Uterus (tissue), 2 donors: Measurements from ENCODE around the gene REXO1.

Experiments
- POLR2A ChIP-seq, 2 donors: fragments of 450-650 bp; IDR thresholded peaks; one replicate each; pipeline ENCODE4 v1.6.1; 2016; ENCODE audit warnings: antibody characterized with exemption in 2 of 2, mild to moderate bottlenecking in 1 of 2, moderate library complexity in 1 of 2
- TF ChIP-seq, protein P1 (sequence below), 4 experiments: fragments of 200-600 bp in 2 of 4; fragments of 450-650 bp in 2 of 4; sonication (generic) in 2 of 4; IDR thresholded peaks; one replicate each; pipeline ENCODE4 v1.5.1; 2016 to 2019; ENCODE audit warnings: antibody characterized with exemption in 4 of 4, mild to moderate bottlenecking in 2 of 4, moderate library complexity in 1 of 4

DNA sequence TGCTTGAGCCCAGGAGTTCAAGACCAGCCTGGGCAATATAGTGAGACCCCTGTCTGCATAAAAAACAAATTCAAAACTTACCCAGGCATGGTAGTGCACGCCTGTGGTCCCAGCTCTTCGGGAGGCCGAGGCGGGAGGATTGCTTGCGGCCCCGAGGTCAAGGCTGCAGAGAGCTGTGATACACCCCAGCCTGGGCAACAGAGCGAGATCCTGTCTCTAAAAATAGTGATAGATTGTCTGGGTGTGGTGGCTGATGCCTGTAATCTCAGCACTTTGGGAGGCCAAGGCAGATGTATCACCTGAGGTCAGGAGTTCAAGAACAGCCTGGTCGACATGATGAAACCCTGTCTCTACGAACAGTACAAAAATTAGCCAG is 19.1 kb upstream of the REXO1 start:
- TF ChIP-seq, protein P1, sequence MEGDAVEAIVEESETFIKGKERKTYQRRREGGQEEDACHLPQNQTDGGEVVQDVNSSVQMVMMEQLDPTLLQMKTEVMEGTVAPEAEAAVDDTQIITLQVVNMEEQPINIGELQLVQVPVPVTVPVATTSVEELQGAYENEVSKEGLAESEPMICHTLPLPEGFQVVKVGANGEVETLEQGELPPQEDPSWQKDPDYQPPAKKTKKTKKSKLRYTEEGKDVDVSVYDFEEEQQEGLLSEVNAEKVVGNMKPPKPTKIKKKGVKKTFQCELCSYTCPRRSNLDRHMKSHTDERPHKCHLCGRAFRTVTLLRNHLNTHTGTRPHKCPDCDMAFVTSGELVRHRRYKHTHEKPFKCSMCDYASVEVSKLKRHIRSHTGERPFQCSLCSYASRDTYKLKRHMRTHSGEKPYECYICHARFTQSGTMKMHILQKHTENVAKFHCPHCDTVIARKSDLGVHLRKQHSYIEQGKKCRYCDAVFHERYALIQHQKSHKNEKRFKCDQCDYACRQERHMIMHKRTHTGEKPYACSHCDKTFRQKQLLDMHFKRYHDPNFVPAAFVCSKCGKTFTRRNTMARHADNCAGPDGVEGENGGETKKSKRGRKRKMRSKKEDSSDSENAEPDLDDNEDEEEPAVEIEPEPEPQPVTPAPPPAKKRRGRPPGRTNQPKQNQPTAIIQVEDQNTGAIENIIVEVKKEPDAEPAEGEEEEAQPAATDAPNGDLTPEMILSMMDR (IDR thresholded peaks at IDR 0.05) = no peak
- no peak for TF ChIP-seq POLR2A (IDR thresholded peaks at IDR 0.05)
